GM12892 (cell line): ENCODE data around the gene CYP3A5.
A peak's percentile ranks its signal among the peaks of the same experiment; 100 is the strongest.

ENCODE experiments used
- DNase-seq: peaks from one replicate; pipeline ENCODE4 v3.0.0; 2011; ENCODE audit not compliant: insufficient read length
- FAIRE-seq: peaks from 2 replicates; lab custom pipeline; 2011; peaks lifted over from hg19 to GRCh38; lab: Jason Lieb, UNC
- POLR2A ChIP-seq: IDR thresholded peaks from 2 replicates; pipeline ENCODE4 v1.6.1; 2011; ENCODE audit warnings: low read depth, low read length, control low read depth
- POLR2AphosphoS5 ChIP-seq: IDR thresholded peaks from 2 replicates; pipeline ENCODE4 v1.6.1; 2011; ENCODE audit warnings: low read depth, low read length, control low read depth
- TAF1 ChIP-seq: IDR thresholded peaks from 2 replicates; pipeline ENCODE4 v1.6.1; 2011; ENCODE audit warnings: low read depth, mild to moderate bottlenecking, control low read depth, low read length, borderline replicate concordance

CYP3A5 gene

GRCh38 chr7:99616359-99617191, 63.2 kb downstream of the CYP3A5 start, which contains the start of gene ZSCAN25:
ZSCAN25 (plus strand) TSS chr7:99616946; CDS start chr7:99619607, 2,661 bp downstream.
- FAIRE-seq: peak; percentile 98
- peak; percentile 88 for DNase-seq
- TF ChIP-seq POLR2AphosphoS5: peak; percentile 92
- TF ChIP-seq TAF1: peak; percentile 87
- TF ChIP-seq POLR2A: peak; percentile 87; the same call in 1 of the 2 replicates

GRCh38 chr7:99615989-99616358, 63.8 kb downstream of the CYP3A5 start:
- TF ChIP-seq POLR2AphosphoS5: no peak
- TF ChIP-seq TAF1: no peak
- TF ChIP-seq POLR2A: no peak
- FAIRE-seq (peak; percentile 48), DNase-seq (no peak)

DNA sequence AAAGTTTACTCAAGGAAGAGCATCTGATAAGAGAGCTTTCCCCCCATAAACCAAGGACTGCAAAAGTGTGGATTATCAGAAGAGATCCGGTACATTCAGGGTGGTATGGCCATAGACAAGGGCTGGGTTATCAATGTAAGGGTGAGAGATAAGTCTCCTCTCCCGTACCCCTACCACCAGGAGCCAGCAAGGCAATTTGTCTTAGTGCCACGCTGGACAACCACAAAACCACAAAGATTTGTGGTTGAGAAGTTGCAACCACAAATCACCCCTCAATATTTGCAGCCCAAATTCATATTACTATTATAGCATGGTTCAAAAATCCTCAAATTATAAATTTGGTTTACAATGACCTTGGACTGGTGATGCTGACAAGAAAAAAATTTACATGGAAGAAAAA, 65.3 kb downstream of the CYP3A5 start:
- FAIRE-seq (no peak), DNase-seq (no peak)
- TF ChIP-seq POLR2A (no peak), TAF1 (no peak)

DNA sequence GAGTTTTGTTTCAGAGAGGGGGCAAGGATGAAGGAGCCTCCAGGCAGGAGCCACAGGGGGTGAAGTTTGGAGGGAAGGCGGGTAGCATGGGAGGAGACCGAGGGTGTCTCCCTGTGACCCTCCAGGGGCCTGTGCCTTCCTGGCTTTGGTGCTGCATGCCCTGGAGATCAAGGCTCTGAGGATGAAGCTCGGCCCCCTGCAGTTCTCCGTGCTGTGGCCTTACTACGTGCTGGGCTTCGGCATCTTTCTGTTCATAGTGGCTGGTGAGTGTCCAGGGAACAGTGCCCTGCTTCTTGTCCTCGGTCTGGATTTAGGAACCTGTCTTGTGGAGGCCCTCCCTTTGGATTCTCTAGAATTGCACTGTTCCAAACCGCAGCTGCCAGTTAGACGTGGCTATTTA, 72.2 kb downstream of the CYP3A5 start:
- DNase-seq: no peak
- TF ChIP-seq POLR2AphosphoS5 (no peak), TAF1 (no peak)
- no peak for FAIRE-seq

DNA sequence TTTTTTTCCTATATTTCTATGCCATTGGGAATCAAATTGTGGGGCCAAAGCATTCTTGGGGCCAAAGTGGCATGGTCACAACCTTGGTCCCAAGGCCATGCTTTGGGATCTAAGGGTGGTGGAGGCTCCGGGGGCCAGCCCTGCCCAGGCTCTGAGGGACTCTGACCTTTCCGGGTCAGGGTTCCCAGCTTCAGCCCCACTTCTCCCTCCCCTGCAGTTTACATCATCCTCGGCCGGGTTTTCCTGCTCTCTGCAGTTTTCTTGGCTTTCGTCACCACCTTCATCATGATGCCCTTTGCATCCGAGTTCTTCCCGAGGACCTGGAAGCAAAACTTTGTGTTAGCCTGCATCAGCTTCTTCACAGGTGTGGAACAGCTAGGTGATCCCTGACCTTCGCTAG, 73.3 kb downstream of the CYP3A5 start:
- no peak for DNase-seq
- no peak for FAIRE-seq
- TF ChIP-seq TAF1 (no peak), POLR2AphosphoS5 (no peak), POLR2A (no peak)

- no peak for DNase-seq
- no peak for FAIRE-seq
- TF ChIP-seq POLR2AphosphoS5 (no peak), TAF1 (no peak), POLR2A (no peak)
Measured at GRCh38 chr7:99605527-99605926, 74.3 kb downstream of the CYP3A5 start.

GRCh38 chr7:99601656-99602310, 78.0 kb downstream of the CYP3A5 start:
- no peak for FAIRE-seq

GRCh38 chr7:99599836-99600235, 80.0 kb downstream of the CYP3A5 start:
- TF ChIP-seq POLR2AphosphoS5: no peak
- no peak for TF ChIP-seq TAF1
- TF ChIP-seq POLR2A: no peak
- FAIRE-seq (no peak), DNase-seq (no peak)

More at GRCh38 chr7:99601656-99602310, 78.0 kb downstream of the CYP3A5 start:
- no peak for DNase-seq
- TF ChIP-seq POLR2AphosphoS5 (no peak), TAF1 (no peak), POLR2A (no peak)
